Pons (tissue), 1 donor: ENCODE measurements around the gene SNX5.

Source experiments
- DNase-seq: peaks from one replicate; pipeline ENCODE4 v3.0.0-alpha.2; 2016; ENCODE audit warnings: low spot score

Gene SNX5

GRCh38 chr20:17968366-17969277, at the start of gene SNX5, which contains the start of gene MGME1:
Gene SNX5, minus strand, starts transcription at chr20:17968794. Its CDS starts 369 bp downstream, at chr20:17968425.
Gene MGME1, plus strand, starts transcription at chr20:17969018. Its CDS starts 842 bp downstream, at chr20:17969860.
- DNase-seq: peak; percentile 98

GRCh38 chr20:18018100-18018499, 49.5 kb upstream of the SNX5 start:
- no peak for DNase-seq

- DNase-seq: no peak
Measured at GRCh38 chr20:18016772-18017171, 48.2 kb upstream of the SNX5 start.

DNA sequence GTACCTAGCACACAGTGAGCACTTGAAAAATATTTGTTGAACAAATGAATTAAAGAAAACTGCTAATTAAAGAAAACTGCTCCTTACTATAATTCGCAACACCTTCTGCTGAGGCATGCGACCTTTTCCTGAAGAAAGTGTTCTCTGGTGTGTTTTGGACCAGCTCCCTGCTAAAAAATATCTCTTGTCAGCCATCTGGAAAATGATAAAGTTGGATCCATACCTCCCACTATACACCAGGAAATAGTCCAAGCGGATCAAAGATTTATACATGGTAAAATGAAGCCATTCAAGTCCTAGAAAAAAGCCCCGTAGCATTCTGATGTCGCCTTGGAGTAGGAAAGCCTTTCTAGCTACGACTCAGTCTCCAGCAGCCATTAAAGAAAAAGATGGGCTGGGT, 45.8 kb upstream of the SNX5 start:
- DNase-seq: no peak

DNA sequence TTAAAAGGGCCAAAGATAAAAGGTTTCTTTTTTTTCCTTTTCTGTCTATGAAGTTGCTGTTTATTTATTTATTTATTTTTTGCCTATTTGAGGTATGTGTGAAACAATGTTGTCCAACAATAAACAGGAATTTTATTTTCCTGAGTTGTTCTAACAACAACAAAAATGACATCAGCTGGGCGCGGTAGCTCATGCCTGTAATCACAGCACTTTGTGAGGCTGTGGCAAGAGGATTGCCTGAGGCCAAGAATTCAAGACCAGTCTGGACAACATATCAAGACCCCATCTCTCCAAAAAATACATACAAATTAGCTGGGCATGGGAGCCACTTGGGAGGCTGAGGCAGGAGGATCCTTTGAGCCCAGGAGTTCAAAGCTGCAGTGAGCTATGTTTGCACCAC, 44.3 kb upstream of the SNX5 start:
- DNase-seq: no peak

- DNase-seq: no peak
Measured at GRCh38 chr20:18011951-18012645, 43.5 kb upstream of the SNX5 start.

DNA sequence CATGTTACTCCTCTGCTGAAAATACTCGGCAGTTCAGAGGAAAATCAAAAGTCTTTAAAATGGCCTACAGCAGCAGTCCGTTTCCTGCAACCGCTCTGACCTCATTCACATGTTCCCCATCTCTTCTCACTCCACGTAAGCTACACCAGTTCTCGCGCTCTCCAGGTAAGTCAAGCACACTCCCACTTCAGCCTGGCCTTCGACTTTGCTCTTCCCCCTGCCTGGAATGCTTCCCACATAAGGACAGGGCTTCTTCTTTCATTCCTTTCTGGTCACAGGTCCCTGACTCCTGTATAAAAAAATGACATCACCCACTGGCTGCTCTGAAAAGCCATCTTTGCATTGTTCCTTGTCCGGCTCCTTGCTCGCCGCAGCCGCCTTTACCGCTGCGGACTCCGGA, 42.9 kb upstream of the SNX5 start:
- DNase-seq: no peak

GRCh38 chr20:18009116-18009515, 40.5 kb upstream of the SNX5 start:
- DNase-seq: no peak

GRCh38 chr20:18007534-18008292, 39.1 kb upstream of the SNX5 start:
- DNase-seq: peak; percentile 8

- no peak for DNase-seq
Measured at GRCh38 chr20:18006684-18007083, 38.1 kb upstream of the SNX5 start.

- no peak for DNase-seq
Measured at GRCh38 chr20:18005990-18006364, 37.4 kb upstream of the SNX5 start.

- no peak for DNase-seq
Measured at GRCh38 chr20:18005170-18005989, 36.8 kb upstream of the SNX5 start.

DNA sequence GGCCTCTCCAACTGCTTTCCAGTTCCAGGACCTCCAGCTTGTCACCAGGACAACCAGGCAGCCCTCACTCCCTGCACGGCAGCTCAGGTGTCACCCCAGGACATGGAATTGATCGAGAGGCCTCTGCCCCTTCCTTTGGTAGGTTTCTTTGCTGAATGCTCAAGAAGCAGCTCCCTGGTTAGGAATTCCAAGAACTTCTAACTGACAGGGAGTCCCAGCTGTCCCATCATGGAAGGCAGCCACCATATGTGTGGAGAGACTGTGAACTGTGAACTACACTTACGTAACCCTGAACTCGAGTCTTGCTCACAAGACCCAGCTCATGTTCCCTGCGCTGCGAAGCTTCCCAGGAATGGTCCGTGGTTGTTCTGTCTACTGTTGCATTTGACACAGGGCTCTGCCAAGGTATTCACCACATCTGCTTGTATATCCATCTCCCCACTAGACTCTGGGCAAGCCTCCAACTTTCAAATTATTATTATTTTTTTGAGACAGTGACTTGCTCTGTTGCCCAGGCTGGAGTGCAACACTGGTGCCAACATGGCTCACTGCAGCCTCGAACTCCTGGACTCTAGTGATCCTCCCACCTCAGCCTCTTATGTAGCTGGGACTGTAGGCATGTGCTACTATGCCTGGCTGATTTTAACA, 35.9 kb upstream of the SNX5 start:
- no peak for DNase-seq

DNA sequence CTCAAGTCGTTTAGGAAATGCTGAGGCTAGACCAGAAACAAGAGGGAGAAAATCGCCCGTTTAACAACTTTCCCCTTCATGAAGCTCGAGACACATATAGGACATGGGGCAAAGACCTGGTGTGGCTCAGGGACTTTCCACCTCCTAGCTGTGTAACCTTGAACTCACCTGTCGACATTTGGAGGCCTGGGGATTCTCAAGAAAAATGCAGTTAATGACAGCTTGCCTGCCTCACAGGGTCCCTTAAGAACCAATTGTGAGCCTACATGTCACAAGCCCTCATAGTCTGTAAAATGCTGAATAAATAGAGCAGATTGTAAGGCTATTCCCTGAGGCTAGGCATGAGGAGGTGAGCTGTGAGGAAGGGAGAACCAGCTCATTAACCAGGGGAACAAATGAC, 35.3 kb upstream of the SNX5 start:
- no peak for DNase-seq

GRCh38 chr20:18001131-18001921, 32.7 kb upstream of the SNX5 start:
- peak; percentile 28 for DNase-seq

GRCh38 chr20:17999566-17999965, 31.0 kb upstream of the SNX5 start:
- no peak for DNase-seq

GRCh38 chr20:17998446-17998845, 29.9 kb upstream of the SNX5 start:
- no peak for DNase-seq

DNA sequence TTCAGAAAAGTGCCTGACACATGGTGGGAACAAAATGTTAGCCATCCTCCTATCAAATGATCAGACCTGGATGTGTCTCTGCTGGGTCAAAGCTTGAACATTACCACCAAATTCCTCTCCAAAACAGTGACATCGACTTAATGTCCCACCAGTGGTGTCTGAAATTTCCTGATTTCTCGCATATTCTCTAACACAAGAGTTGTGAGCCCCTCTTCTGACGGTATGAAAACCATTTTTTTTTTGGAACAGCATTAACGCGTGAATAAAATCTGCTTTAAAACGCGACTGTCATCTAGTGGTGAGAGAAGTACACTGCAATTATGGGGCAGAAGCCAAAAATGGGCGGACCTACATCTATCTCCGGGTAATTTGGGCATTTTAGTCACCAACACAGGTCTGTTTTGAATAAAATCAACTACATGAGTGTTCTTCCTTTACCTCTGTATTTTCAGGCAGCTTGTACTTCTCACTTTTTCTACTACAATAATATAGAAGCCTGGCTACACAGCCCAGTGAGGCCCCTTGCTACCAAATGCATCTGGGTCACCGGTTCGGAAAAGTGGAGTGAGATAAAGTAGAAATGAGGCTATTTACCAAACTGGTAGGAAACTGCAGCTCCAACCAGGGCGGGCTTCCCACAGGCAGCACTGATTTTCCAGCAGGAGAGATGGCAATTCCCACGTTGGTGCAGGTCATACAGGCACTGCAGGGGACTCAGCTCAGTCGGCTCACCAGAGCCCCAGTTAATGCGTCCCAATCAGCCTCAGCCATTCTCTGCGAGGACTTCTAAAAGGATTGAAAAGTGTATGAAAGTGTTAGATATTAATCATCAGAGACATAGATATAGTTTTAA, 27.6 kb upstream of the SNX5 start:
- peak; percentile 61 for DNase-seq

GRCh38 chr20:17993546-17993945, 25.0 kb upstream of the SNX5 start:
- no peak for DNase-seq
